Measurements from ENCODE around the gene IL3RA. TPM values are rescaled to one million over a fixed set of nuclear protein-coding genes. Genes with fewer than 3 reads are reported as not detected.

Gene IL3RA
- polyA plus RNA-seq, 1 donor (not counting 4 experiments of a cell fraction or from before 2014, with no cell fraction given): not detected

DNA sequence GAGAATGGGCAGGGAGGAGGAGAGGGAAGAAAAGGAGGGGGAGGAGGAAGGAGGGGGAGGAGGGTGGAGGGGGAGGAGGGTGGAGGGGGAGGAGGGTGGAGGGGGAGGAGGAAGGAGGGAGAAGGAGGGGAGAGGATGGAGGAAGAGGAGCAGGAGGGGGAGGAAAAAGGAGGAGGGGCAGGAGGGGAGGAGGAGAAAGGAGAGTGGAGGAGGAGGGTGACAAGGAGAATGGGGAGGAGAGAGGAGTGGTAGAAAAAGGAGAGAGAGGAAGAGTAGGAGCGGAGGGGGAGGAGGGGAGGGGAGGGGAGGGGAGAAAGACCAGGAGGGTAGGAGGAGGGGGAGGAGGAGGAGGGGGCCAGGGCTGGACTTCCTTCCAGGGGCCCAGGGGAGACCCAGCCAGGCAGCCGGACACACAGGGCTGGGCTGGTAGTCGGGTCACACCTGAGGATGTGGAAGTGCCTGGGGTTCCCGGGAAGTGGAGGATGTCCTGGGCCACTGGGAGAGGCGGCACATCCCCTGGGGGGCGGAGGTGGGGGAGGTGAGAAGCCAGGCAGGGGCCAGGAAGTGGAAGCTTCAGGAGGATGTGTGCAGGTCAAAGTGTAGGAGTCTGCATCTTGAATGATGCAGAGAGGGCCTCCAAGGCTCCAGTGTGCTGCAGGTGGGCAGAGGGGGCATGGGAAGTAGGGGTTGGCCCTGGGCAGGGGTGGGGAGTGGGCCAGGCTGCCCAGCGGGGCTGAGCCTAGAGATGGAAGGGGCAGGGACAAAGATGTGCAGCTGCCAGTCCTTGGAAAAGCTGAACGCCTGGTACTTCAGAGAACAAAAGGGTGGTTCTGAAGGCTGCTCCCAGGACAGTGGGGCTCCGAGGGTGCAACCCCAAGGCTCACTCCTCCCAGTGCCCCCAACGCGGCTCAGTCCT is 18.8 kb downstream of the IL3RA start:
- no peaks in the 10 kb centered on the region for H3K4me1 ChIP-seq (ENCODE audit: control insufficient read depth, extremely low read depth, insufficient read depth, low read length)
- H3K9me3 ChIP-seq (ENCODE audit: control insufficient read depth, low read depth, low read length): no peaks in the 10 kb centered on the region
- dilution Hi-C loops (cut with MboI; ENCODE audit: extremely low pct_ligation_motif_present, low sequenced_read_pairs): no loop called here
- TF ChIP-seq, protein P1, sequence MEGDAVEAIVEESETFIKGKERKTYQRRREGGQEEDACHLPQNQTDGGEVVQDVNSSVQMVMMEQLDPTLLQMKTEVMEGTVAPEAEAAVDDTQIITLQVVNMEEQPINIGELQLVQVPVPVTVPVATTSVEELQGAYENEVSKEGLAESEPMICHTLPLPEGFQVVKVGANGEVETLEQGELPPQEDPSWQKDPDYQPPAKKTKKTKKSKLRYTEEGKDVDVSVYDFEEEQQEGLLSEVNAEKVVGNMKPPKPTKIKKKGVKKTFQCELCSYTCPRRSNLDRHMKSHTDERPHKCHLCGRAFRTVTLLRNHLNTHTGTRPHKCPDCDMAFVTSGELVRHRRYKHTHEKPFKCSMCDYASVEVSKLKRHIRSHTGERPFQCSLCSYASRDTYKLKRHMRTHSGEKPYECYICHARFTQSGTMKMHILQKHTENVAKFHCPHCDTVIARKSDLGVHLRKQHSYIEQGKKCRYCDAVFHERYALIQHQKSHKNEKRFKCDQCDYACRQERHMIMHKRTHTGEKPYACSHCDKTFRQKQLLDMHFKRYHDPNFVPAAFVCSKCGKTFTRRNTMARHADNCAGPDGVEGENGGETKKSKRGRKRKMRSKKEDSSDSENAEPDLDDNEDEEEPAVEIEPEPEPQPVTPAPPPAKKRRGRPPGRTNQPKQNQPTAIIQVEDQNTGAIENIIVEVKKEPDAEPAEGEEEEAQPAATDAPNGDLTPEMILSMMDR (optimal IDR thresholded peaks at IDR 0.05 in 1 of 3, IDR thresholded peaks at IDR 0.05 in 1 of 3, conservative IDR thresholded peaks at IDR 0.05 in 1 of 3; ENCODE audit: extremely low read depth in 1 of 3, insufficient read depth in 2 of 3, low read length in 3 of 3): no peak
- no peak for TF ChIP-seq EZH2 (IDR thresholded peaks at IDR 0.05; ENCODE audit: low read length)
- DNase-seq (ENCODE audit: low read depth, low spot score) (no peak), FAIRE-seq (no peak)
- H3K4me3 ChIP-seq (ENCODE audit: control insufficient read depth in 2 of 3, extremely low read depth in 1 of 3, insufficient read depth in 2 of 3, low read depth in 1 of 3, low read length in 3 of 3): no peak overlapping the region
- no peak overlapping the region for H3K27ac ChIP-seq (ENCODE audit: control insufficient read depth, insufficient read depth, low read length)
- H4K20me1 ChIP-seq (ENCODE audit: control insufficient read depth, extremely low read depth, insufficient read depth, low read length): no peaks in the 10 kb centered on the region
- no peaks in the 10 kb centered on the region for H3K27me3 ChIP-seq (ENCODE audit: control insufficient read depth, extremely low read depth, insufficient read depth, low read length)
- no peak overlapping the region for H3K4me2 ChIP-seq (ENCODE audit: control insufficient read depth, extremely low read depth, insufficient read depth, low read depth, low read length)
- H3K9ac ChIP-seq (ENCODE audit: control insufficient read depth, extremely low read depth, insufficient read depth, low read length): no peak overlapping the region
- H3K36me3 ChIP-seq (ENCODE audit: control insufficient read depth in 2 of 2, extremely low read depth in 1 of 2, insufficient read depth in 2 of 2, low read length in 2 of 2): no peaks in the 10 kb centered on the region
- H3K79me2 ChIP-seq (ENCODE audit: control insufficient read depth, insufficient read depth, low read length): no peaks in the 10 kb centered on the region
- no peak overlapping the region for H2AFZ ChIP-seq (ENCODE audit: control insufficient read depth, low read length)
- no peaks in the 10 kb centered on the region for H3K9me1 ChIP-seq (ENCODE audit: control insufficient read depth, extremely low read depth, insufficient read depth, low read length)

GRCh38 chrX:1357993-1358392 is 21.4 kb downstream of the IL3RA start:
- Histone ChIP-seq H3K4me3 (ENCODE audit: control insufficient read depth in 2 of 3, extremely low read depth in 1 of 3, insufficient read depth in 2 of 3, low read depth in 1 of 3, low read length in 3 of 3) (no peak overlapping the region), H3K9me3 (ENCODE audit: control insufficient read depth, low read depth, low read length) (no peaks in the 10 kb centered on the region), H3K4me1 (ENCODE audit: control insufficient read depth, extremely low read depth, insufficient read depth, low read length) (no peaks in the 10 kb centered on the region), H3K79me2 (ENCODE audit: control insufficient read depth, insufficient read depth, low read length) (no peaks in the 10 kb centered on the region), H3K36me3 (ENCODE audit: control insufficient read depth in 2 of 2, extremely low read depth in 1 of 2, insufficient read depth in 2 of 2, low read length in 2 of 2) (no peaks in the 10 kb centered on the region), H3K27me3 (ENCODE audit: control insufficient read depth, extremely low read depth, insufficient read depth, low read length) (no peaks in the 10 kb centered on the region), H3K9me1 (ENCODE audit: control insufficient read depth, extremely low read depth, insufficient read depth, low read length) (no peaks in the 10 kb centered on the region), H3K4me2 (ENCODE audit: control insufficient read depth, extremely low read depth, insufficient read depth, low read depth, low read length) (no peak overlapping the region), H3K27ac (ENCODE audit: control insufficient read depth, insufficient read depth, low read length) (no peak overlapping the region), H4K20me1 (ENCODE audit: control insufficient read depth, extremely low read depth, insufficient read depth, low read length) (no peaks in the 10 kb centered on the region), H3K9ac (ENCODE audit: control insufficient read depth, extremely low read depth, insufficient read depth, low read length) (no peak overlapping the region), H2AFZ (ENCODE audit: control insufficient read depth, low read length) (no peak overlapping the region)
- DNase-seq (ENCODE audit: low read depth, low spot score) (no peak), FAIRE-seq (no peak)
- dilution Hi-C loops (cut with MboI; ENCODE audit: extremely low pct_ligation_motif_present, low sequenced_read_pairs): no loop called here
- TF ChIP-seq EZH2 (IDR thresholded peaks at IDR 0.05; ENCODE audit: low read length): no peak
- TF ChIP-seq, protein P1 (optimal IDR thresholded peaks at IDR 0.05 in 1 of 3, IDR thresholded peaks at IDR 0.05 in 1 of 3, conservative IDR thresholded peaks at IDR 0.05 in 1 of 3; ENCODE audit: extremely low read depth in 1 of 3, insufficient read depth in 2 of 3, low read length in 3 of 3): no peak
